ENCODE data around the gene PRKCE.

Gene PRKCE

DNA sequence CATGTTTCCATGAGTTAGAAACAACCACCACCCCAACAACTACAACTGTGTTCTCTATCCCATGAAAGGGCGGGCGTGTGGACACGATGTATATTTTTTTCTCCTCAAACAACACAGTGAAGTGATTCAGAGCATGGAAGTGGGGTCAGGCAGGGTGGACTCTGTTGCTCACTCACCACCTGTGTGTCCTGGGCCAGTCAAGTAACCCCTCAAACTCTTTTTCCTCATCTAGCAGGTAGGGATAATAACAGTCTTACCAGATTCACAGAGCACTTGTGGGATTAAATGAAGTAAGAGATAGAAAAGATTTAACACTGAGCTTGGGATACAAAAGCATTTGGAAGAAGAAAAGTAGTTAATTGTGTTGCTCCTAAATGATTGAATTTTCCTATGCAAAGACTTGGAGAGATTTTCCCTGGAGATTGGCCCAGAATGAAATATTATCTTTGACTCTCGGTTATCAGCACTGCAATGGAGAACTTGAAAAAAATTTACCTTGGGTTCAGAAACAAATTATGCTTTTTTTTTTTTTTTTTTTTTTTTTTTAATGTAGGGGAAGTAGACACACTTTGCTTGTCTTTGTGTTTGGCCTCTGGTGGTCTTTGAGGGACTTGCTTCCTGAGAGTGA, 483.9 kb downstream of the PRKCE start:
- Histone ChIP-seq H3K9me3 (ENCODE audit: control insufficient read depth, low read depth, low read length) (no peaks in the 10 kb centered on the region), H3K4me1 (ENCODE audit: control insufficient read depth, low read depth, low read length) (no peaks in the 10 kb centered on the region), H3K27me3 (ENCODE audit: control insufficient read depth, insufficient read depth, low read length) (no peaks in the 10 kb centered on the region), H3K9ac (ENCODE audit: low read length) (no peak overlapping the region), H3K4me3 (ENCODE audit: low read length) (no peak overlapping the region), H3K36me3 (ENCODE audit: control insufficient read depth, low read depth, low read length) (no peaks in the 10 kb centered on the region), H3K27ac (ENCODE audit: low read length) (no peak overlapping the region)

DNA sequence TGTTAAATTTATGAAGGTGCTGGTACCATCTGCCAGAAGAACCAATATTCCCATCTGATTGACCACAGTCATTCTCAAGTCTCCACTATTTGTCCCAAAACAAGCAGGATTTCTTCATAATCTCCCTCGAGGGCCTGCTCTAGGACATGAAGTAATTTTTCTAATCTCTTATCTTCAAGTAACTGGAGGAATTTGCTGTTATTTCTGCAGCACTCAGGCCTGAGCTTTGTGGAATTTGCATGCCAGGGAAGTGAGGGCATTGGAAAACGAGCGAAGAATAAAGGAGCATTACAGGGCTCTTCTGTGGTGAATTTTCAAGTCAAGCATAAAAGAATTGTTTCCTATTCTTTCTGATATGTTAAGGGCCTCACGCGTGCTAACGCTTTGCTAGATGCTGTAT, 484.5 kb downstream of the PRKCE start:
- Histone ChIP-seq H3K4me3 (ENCODE audit: low read length) (no peak overlapping the region), H3K27ac (ENCODE audit: low read length) (no peak overlapping the region), H3K36me3 (ENCODE audit: control insufficient read depth, low read depth, low read length) (no peaks in the 10 kb centered on the region)

DNA sequence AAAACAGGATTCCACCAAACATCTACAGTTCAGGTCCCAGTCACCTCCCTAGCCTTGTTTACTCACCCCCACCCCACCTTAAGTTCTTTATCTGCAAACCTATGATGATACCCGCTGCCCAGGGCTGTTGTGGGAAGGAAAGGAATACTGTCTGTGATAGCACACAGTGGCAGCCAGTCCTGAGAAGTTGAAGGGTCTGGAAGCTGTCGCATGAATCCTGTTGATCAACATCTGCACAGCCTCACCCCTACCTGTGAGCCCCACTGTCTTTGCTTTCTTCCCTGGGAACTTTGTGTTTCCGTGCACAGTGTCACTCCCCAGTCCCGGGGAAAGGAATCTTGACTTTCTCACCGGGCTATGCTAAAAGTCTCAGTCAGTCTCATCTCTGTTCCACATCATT, 485.0 kb downstream of the PRKCE start:
- Histone ChIP-seq H3K4me1 (ENCODE audit: control insufficient read depth, low read depth, low read length) (no peaks in the 10 kb centered on the region), H3K27ac (ENCODE audit: low read length) (no peak overlapping the region), H3K9ac (ENCODE audit: low read length) (no peak overlapping the region), H3K27me3 (ENCODE audit: control insufficient read depth, insufficient read depth, low read length) (no peaks in the 10 kb centered on the region), H3K9me3 (ENCODE audit: control insufficient read depth, low read depth, low read length) (no peaks in the 10 kb centered on the region), H3K4me3 (ENCODE audit: low read length) (no peak overlapping the region), H3K36me3 (ENCODE audit: control insufficient read depth, low read depth, low read length) (no peaks in the 10 kb centered on the region)

More for the DNA sequence above, 484.5 kb downstream of the PRKCE start:
- H3K27me3 ChIP-seq (ENCODE audit: control insufficient read depth, insufficient read depth, low read length) = no peaks in the 10 kb centered on the region
- H3K4me1 ChIP-seq (ENCODE audit: control insufficient read depth, low read depth, low read length) = no peaks in the 10 kb centered on the region
- H3K9me3 ChIP-seq (ENCODE audit: control insufficient read depth, low read depth, low read length) = no peaks in the 10 kb centered on the region
- no peak overlapping the region for H3K9ac ChIP-seq (ENCODE audit: low read length)

DNA sequence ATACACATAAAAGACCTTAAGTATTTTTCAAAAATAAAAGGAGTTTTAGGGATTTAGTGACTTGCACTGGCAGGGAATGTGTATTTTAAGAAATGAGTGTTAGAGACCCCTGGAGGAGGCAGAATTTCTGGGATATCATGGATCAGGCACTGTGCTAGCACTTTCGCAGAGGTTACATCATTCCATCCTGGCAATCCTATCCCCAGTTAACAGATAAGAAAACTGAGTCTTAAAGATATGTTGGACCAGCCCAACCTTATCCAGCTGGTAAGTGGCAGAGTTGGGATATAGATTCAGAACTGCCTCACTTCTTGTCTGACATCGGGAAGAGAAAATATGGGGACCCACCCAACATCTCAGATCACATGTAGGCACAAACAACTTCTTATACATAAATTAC, 485.5 kb downstream of the PRKCE start:
- Histone ChIP-seq H3K9me3 (ENCODE audit: control insufficient read depth, low read depth, low read length) (no peaks in the 10 kb centered on the region), H3K36me3 (ENCODE audit: control insufficient read depth, low read depth, low read length) (no peaks in the 10 kb centered on the region), H3K27ac (ENCODE audit: low read length) (no peak overlapping the region), H3K4me3 (ENCODE audit: low read length) (no peak overlapping the region), H3K4me1 (ENCODE audit: control insufficient read depth, low read depth, low read length) (no peaks in the 10 kb centered on the region), H3K27me3 (ENCODE audit: control insufficient read depth, insufficient read depth, low read length) (no peaks in the 10 kb centered on the region), H3K9ac (ENCODE audit: low read length) (no peak overlapping the region)

DNA sequence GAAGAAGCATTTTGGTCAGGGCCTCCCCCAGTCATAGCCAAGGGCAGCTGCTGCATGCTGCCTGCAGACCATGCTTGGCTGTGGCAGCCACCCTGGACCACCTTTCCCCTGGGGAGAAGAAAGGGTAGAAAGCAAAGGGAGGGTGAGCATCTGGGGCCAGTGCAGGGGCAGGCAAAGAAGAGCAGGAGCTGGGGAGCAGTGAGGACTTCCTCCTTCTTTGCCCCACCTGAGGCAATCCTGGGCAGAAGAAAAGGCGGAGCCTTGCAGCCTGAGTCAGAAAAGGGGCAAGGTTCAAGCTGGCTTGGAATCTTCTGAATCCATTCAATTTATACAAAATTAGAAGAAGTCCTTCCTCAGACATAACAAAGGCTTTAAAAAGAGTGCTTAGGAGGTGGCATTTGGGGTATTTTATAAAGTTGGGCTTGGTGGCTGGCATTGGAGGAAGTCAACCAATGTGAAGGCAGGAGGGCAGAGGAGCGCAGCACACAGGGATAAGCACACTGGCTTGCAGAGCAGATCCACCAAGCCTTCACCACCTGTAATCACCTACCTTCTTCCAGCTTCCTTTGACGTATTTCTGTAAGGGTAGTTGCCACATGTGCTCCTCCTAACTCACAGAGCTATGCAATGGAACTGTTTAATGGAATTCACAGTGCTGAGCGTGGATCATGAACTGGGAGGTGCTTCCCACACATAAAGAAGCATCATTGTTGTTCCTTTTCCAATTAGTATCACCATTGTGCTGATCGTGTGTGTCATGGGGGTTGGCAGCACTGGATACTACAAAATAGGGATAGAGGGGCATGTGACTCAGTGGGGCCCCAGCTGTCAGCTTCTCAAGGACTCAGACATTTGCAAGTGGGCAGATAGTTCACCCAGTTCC, 491.3 kb downstream of the PRKCE start:
- Histone ChIP-seq H3K27me3 (ENCODE audit: control insufficient read depth, insufficient read depth, low read length) (no peaks in the 10 kb centered on the region), H3K9ac (ENCODE audit: low read length) (no peak overlapping the region), H3K9me3 (ENCODE audit: control insufficient read depth, low read depth, low read length) (no peaks in the 10 kb centered on the region), H3K36me3 (ENCODE audit: control insufficient read depth, low read depth, low read length) (no peaks in the 10 kb centered on the region), H3K4me1 (ENCODE audit: control insufficient read depth, low read depth, low read length) (no peaks in the 10 kb centered on the region), H3K27ac (ENCODE audit: low read length) (no peak overlapping the region), H3K4me3 (ENCODE audit: low read length) (no peak overlapping the region)

DNA sequence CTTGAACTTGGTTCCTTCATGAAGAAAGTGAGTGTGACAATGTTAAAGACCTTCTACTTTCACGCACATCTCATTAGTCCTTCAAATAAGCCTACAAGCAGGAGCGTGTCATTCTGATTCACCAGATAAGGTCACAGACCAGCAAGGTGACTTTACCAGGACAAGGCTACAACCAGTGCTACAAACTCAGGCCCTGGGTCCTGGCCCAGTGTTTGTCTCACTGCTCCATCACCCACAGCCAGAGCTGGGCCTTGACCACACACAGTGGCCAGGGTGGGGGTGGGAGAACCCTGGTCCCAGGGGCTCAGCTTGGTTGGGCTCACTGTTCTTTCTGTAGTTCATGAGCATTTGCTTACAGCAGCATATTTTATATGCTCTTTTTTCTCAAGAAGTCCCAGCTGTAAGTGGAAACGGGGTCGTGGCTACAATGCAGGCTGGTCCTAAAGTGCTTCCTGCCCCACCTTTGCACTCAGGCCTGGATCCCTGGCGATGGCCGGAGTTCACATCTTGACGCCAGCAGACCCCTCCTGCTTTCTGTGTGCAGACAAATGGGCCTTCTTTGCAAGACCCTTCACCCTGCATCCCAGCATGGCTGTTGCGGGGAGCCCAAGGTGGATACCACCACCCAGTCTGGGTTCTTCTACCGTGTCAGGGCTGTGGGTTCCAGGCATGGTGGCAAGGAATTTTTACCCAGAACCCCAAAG, 492.1 kb downstream of the PRKCE start:
- Histone ChIP-seq H3K4me1 (ENCODE audit: control insufficient read depth, low read depth, low read length) (no peaks in the 10 kb centered on the region), H3K36me3 (ENCODE audit: control insufficient read depth, low read depth, low read length) (no peaks in the 10 kb centered on the region), H3K9ac (ENCODE audit: low read length) (no peak overlapping the region), H3K4me3 (ENCODE audit: low read length) (no peak overlapping the region), H3K27ac (ENCODE audit: low read length) (no peak overlapping the region), H3K27me3 (ENCODE audit: control insufficient read depth, insufficient read depth, low read length) (no peaks in the 10 kb centered on the region), H3K9me3 (ENCODE audit: control insufficient read depth, low read depth, low read length) (no peaks in the 10 kb centered on the region)

DNA sequence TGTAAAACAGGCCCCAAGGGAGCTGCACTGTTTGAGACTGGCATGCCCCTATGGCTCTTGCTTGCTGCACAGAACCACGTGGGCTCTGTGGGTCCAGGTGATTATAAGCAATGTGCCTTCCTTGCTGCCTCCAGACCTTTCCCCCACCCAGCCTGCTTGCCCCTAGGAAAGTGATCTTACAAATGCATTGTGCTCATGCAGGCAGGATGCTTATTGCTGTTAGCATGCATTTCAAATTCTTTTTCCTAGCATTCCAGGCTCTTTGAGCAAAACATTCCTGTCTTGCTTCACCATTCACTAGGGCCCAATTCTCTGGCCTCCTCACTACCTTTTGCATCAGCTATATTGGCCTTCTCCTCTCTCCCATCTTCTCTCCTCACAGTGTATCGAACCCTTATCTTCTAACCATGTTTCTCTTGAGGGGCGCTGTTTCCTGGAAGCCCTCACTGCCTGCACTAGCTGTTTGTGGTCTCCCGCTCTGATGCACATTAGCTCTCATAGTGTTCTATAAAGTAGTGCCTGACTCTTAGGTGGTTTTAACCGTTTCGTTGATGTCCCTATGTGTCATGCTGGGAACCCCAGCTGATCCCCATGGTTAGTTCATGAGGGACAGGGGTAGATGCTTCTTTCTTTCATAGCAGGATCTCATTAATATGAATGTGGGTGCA, 492.8 kb downstream of the PRKCE start:
- Histone ChIP-seq H3K36me3 (ENCODE audit: control insufficient read depth, low read depth, low read length) (no peaks in the 10 kb centered on the region), H3K27me3 (ENCODE audit: control insufficient read depth, insufficient read depth, low read length) (no peaks in the 10 kb centered on the region), H3K4me3 (ENCODE audit: low read length) (no peak overlapping the region), H3K4me1 (ENCODE audit: control insufficient read depth, low read depth, low read length) (no peaks in the 10 kb centered on the region), H3K27ac (ENCODE audit: low read length) (no peak overlapping the region), H3K9me3 (ENCODE audit: control insufficient read depth, low read depth, low read length) (no peaks in the 10 kb centered on the region), H3K9ac (ENCODE audit: low read length) (no peak overlapping the region)

DNA sequence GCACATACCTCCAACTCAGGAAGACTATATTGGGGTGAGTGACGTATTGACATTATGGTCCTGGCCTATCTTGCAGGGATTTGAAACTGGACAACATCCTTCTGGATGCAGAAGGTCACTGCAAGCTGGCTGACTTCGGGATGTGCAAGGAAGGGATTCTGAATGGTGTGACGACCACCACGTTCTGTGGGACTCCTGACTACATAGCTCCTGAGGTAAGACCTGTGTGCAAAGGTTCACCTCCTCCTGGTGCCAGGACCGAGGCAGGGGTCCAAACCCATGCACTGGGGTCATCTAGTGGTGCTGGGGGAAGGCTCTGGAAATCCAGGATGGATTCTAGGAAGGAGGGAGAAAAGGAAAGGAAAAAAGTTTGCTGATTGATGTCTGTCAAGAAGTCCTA, 493.5 kb downstream of the PRKCE start:
- H3K4me1 ChIP-seq (ENCODE audit: control insufficient read depth, low read depth, low read length) = no peaks in the 10 kb centered on the region
- no peaks in the 10 kb centered on the region for H3K36me3 ChIP-seq (ENCODE audit: control insufficient read depth, low read depth, low read length)
- no peaks in the 10 kb centered on the region for H3K9me3 ChIP-seq (ENCODE audit: control insufficient read depth, low read depth, low read length)
- H3K27me3 ChIP-seq (ENCODE audit: control insufficient read depth, insufficient read depth, low read length) = no peaks in the 10 kb centered on the region
- H3K4me3 ChIP-seq (ENCODE audit: low read length) = no peak overlapping the region
- H3K27ac ChIP-seq (ENCODE audit: low read length) = no peak overlapping the region
- no peak overlapping the region for H3K9ac ChIP-seq (ENCODE audit: low read length)

DNA sequence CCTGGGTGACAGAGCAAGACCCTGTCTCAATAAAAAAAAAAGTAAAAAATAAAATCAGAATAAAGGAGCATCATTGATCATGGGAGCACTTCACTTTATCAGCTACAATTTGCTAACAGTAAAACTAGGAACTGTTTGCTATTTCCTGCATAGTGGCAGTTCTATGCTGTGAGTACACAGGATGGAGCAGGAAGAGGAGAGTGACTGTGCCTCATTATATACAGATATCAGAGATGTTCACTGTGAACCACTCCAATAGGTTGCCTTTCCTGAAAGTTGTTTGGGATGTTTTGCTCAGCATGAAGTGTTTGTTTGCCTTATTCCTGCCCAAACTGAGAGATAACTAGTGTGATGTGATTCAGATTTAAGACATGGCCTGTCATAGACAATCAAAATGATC, 494.4 kb downstream of the PRKCE start:
- H3K27ac ChIP-seq (ENCODE audit: low read length) = no peak overlapping the region

DNA sequence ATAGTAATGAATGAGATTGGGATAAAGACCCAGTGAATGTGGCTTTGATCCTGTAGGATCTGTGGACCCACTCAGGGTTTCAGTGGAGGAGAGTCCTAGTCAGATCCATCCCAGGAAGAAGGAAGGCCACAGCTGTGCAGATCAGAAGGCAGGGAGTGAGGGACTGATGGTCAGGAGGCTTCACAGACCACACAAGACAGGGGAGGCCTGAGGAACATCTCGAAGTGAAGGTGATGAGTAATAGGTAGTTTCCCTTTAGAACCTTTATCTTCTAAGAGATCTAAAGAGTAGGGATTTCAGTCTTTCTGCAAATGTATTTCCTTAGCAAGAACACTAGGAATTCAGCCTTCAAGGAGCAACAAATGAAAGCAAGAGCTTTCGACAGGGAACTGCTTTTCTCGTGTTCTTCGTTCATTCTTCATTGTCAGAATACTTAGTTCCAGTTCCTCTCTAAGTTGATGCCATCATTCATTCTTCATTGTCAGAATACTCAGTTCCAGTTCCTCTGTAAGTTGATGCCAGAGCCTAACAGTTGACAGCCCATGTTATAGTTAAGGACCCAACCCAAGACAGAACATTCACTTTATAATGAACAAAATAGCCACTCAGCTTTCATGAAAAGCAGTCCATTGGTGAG, 495.5 kb downstream of the PRKCE start:
- H3K27me3 ChIP-seq (ENCODE audit: control insufficient read depth, insufficient read depth, low read length) = no peaks in the 10 kb centered on the region
- H3K4me3 ChIP-seq (ENCODE audit: low read length) = no peak overlapping the region
- H3K27ac ChIP-seq (ENCODE audit: low read length) = no peak overlapping the region
- no peaks in the 10 kb centered on the region for H3K4me1 ChIP-seq (ENCODE audit: control insufficient read depth, low read depth, low read length)
- H3K9ac ChIP-seq (ENCODE audit: low read length) = no peak overlapping the region
- H3K36me3 ChIP-seq (ENCODE audit: control insufficient read depth, low read depth, low read length) = no peaks in the 10 kb centered on the region
- H3K9me3 ChIP-seq (ENCODE audit: control insufficient read depth, low read depth, low read length) = no peaks in the 10 kb centered on the region

More for the DNA sequence above, 494.4 kb downstream of the PRKCE start:
- no peak overlapping the region for H3K4me3 ChIP-seq (ENCODE audit: low read length)
- H3K4me1 ChIP-seq (ENCODE audit: control insufficient read depth, low read depth, low read length) = no peaks in the 10 kb centered on the region
- H3K9me3 ChIP-seq (ENCODE audit: control insufficient read depth, low read depth, low read length) = no peaks in the 10 kb centered on the region
- no peak overlapping the region for H3K9ac ChIP-seq (ENCODE audit: low read length)
- no peaks in the 10 kb centered on the region for H3K36me3 ChIP-seq (ENCODE audit: control insufficient read depth, low read depth, low read length)
- H3K27me3 ChIP-seq (ENCODE audit: control insufficient read depth, insufficient read depth, low read length) = no peaks in the 10 kb centered on the region

Measured in iPS-18a (cell line).